ENCODE measurements around the gene EDIL3.

DNA sequence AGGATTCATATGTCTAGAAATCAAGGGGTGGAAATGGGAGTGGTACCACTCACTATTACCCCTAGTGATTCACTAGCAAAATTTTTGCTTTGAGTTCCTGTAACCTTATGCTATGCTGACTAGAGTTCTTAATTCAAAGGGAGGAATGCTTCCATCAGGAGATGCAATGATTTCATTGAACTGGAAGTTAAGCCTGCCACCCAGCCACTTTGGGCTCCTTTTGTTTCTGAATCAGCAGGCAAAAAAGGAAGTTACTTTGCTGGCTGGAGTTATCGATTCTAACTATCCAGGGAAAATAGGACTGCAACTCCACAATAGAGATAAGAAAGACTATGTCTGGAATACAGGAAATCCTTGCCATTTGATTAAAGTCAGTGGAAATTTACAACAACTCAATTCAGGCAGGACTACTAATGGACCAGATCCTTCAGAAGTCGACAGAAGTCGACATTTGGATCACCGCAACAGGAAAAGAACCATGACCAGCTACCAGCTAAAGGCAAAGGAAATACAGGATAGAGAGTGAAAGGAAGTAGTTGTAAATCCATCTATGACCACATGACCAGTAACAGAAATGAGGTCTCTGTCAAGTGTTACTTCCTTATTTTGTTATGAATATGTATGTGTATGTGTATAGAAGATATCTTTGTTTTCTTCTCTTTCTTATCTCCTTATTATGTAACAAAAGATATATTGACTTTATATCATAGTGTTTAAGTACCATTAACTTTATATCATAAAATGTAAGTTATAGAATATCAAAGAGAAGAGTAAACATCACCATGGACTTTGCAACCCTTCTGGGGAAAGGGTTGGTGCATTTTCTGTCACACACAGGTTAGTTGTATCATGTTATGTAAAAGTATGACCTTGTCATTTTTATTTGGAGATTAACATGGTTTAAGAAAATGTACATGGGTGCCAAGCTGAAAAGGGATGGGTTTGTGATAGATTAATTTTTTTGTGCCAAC lies 465.3 kb downstream of the EDIL3 start:
- TF ChIP-seq POLR2AphosphoS5 (IDR thresholded peaks at IDR 0.05; ENCODE audit: low read depth, low read length): no peak
- TF ChIP-seq POLR2A (IDR thresholded peaks at IDR 0.05; ENCODE audit: low read depth, low read length): no peak
- no peak for TF ChIP-seq TAF1 (IDR thresholded peaks at IDR 0.05; ENCODE audit: low read depth, low read length)
- TF ChIP-seq SPI1 (IDR thresholded peaks at IDR 0.05; ENCODE audit: low read depth, low read length): no peak

All from GM12891 (cell line).